NCI-H510A (cell line): Measurements from ENCODE around the gene SRSF12.
"Not testable (repeated sequence)": the region's sequence is repeated elsewhere in the genome, so short reads cannot be mapped to it uniquely, and the experiment has no call there.

ENCODE experiments used
- DNase-seq: peaks from one replicate; lab custom pipeline; 2025; lab: John Stamatoyannopoulos, UW

The SRSF12 gene

GRCh38 chr6:89128256-89128671 lies 10.4 kb upstream of the SRSF12 start:
- not testable (repeated sequence) for DNase-seq

GRCh38 chr6:89122625-89123024 lies 4.8 kb upstream of the SRSF12 start:
- DNase-seq: no peak

- no peak for DNase-seq
Observed at GRCh38 chr6:89121934-89122333, 4.1 kb upstream of the SRSF12 start.

DNA sequence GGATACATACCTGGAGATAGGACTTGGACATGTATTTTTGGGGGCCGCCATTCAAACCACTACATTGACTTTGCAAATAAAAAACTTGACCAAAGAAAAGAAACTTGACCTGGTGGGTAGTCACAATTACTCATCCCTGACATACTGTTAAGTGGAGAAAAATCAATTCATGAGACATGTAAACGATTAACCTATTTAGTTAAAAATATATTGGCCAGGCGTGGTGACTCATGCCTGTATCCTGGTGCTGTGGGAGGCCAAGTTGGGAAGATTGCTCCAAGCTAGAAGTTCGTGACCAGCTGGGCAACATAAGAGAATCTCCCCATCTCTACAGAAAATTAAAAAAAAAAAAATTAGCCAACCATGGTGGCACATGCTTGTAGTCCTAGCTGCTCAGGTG lies 2.5 kb upstream of the SRSF12 start:
- DNase-seq: no peak

DNA sequence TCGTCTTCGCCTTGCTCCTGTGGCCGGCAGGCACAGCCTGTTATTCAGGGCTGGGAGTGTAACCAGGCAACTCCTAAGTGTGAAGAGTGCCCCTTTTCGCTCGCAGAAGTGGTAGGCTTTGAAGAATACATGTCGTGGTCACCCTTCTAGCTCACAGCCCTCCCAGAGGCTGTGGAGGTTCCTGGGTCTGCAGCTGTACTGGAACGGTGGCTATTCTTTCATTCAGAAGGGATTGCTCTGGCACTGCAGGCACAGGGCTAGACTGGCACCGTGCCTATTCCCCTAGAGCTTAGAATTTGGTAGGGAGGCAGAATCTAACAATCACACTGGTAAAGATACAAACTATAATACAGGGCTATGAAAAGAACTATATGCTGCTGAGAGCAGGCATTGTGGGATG lies 1.1 kb upstream of the SRSF12 start:
- no peak for DNase-seq

DNA sequence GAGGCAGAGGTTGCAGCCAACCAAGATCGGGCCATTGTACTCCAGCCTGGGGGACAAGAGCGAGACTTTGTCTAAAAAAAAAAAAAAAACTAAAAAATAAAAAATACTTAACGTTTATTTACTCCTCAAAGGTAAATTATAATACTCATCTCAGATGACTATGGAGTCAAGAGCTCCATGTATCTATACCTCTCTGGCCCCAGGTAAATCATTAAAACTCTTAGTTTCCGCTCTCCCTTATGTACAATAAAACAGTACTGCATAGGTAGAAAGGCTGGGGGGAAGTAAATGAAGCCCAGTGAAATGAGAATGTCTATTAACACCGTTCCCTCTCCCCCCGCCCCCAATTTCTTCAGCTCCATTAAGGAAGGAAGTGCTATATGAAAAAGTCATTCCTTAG lies 1.2 kb downstream of the SRSF12 start:
- no peak for DNase-seq

DNA sequence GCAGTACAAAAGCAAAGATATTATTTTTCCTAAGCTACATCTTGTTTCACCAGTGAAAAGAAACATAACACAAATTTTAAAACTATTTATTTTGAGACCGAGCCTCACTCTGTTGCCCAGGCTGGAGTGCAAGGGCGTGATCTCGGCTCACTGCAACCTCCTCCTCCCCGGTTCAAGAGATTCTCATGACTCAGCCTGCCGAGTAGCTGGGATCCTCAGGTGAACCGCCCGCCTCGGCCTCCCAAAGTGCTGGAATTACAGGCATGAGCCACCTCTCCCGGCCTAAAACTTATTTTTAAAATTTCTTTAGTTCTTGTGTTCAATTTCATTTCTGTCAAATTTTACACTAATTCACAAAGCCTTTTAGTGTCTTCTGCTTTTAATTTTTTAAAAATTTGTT lies 5.9 kb downstream of the SRSF12 start:
- no peak for DNase-seq

GRCh38 chr6:89110284-89110683 lies 7.6 kb downstream of the SRSF12 start:
- no peak for DNase-seq

- DNase-seq: no peak
Observed at GRCh38 chr6:89100114-89100513, 17.8 kb downstream of the SRSF12 start.

DNA sequence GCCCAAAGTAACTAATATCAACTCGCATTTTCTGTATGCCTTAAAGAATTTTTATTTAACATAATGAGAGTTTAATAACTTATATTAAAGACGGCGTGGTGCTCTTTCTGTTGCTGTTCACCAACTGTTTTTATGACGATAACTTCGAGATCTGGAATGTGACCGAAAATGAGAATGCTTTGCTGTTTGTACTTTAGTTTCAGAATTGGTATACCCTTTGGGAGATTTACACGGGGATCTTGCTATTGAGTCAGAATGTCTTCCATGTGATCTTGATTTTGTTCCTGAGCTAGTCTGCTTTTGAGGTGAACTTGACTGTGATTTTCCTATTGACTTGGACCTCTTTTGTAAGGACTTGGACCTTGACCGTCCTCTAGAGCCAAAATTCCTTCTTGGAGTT lies 19.4 kb downstream of the SRSF12 start:
- DNase-seq: no peak

DNA sequence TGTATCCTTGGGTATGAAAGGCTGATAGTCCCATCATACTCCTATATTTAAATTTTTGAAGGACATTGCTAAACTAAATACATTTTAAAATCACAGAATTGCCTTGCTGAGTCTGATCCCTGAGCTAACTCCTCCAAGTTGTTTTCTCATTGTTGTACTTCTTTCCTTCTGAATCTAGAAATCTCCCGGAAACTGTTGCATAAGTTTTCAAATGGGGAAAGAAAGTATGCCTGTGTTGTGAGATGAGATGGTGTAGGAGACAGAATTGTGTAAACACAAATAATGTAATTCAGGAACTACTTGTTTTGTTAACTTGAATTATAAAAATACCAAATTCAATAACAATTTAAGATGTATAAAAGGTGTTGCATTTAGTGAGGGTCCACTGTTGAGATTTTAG lies 30.0 kb downstream of the SRSF12 start:
- no peak for DNase-seq

GRCh38 chr6:89085409-89086205 lies 32.3 kb downstream of the SRSF12 start:
- DNase-seq: no peak

GRCh38 chr6:89084954-89085353 lies 32.9 kb downstream of the SRSF12 start:
- no peak for DNase-seq

GRCh38 chr6:89084542-89084941 lies 33.3 kb downstream of the SRSF12 start:
- DNase-seq: no peak

- no peak for DNase-seq
Observed at GRCh38 chr6:89082486-89082891, 35.4 kb downstream of the SRSF12 start.

DNA sequence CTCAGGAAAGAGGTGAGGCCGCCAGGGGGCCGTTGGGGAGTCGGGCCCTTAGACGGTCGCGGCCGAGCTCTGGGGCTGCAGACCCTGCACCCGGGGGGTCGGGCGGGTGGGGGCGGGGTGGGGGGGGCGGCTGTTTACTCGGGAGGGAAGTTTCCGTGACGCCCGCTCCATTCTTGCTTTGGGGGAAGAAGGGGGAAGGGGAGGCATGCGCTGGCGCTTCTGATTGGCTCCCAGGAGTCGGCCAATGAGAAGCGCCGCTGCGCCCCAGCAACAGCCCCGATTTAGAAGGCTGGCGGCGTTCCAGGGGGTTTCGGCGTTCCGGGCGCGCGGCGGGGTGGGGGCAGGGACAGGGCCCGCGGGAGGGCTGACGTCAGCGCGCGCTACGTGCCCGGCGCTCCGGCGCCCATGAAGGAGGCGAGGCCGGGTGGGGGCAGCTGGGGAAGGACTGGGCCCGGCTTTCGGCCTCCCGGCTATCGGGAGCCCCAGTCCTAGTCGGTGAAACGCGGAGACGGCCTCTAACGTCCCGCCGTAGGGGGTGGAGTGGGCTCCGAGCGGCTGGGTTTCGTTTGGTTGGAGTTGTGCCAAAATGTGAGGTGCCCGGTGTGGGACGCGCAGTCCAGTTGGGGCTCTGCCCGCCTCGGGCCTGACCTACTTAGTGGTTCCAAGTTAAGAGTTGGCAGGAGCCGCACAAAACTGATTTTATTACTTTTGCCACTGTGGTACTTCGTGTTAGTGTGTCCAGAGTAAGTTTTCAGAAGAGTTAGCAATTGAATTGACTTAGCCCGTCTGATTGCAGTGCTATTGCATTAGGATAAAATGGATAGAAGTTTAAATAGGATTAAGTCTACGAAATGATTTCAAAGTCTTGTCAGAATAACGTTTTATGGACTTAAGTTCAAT lies 36.2 kb downstream of the SRSF12 start:
- DNase-seq: peak; percentile 88

DNA sequence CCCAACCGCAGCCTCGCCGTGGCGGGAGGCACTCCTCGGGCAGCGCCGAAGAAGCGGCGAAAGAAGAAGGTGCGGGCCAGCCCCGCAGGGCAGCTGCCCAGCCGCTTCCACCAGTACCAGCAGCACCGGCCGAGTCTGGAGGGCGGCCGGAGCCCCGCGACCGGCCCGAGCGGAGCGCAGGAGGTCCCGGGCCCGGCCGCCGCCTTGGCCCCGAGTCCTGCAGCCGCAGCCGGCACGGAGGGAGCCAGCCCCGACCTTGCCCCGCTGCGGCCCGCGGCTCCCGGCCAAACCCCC lies 36.8 kb downstream of the SRSF12 start:
- DNase-seq: no peak

DNA sequence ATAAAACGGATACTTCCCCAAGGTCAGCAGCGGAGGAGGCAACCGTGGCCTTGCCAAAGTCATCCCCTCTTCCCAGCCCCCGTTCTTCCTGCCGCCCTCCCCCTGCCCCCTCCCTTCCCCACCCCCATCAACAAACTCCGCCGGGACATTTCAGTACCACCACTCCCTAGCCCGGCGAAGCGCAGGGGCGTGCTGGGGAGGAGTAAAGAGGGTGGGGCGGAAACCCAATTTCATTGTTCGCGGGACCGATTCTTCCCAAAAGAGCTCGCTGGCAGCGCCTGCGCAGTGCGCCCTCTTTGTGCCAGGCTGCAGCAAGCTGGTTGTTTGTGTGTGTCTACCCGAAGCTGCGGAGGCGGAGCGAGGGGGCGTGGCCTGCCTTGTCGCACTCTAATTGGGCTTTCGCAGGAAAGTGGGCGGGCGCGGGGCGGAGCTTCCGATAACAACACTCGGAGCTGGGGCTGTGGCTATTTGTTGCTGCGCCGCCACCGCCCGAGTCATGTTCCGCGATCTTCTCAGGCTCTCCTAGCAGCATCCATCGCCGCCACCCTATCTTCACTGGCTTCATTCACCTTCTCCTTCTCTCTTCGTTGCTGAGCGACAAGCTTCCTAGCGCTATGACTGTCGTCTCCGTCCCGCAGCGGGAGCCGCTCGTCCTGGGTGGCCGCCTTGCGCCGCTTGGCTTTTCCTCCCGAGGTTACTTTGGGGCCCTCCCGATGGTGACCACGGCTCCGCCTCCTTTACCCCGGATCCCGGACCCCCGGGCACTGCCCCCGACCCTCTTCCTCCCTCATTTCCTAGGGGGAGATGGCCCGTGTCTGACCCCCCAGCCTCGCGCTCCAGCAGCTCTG lies 37.4 kb downstream of the SRSF12 start, which contains the start of gene PNRC1:
PNRC1 (plus strand) TSS at position 471 of the 848 bp plus-strand sequence; CDS start at position 615, 144 bp downstream.
- DNase-seq: peak; percentile 86

- DNase-seq: no peak
Observed at GRCh38 chr6:89079511-89080234, 38.2 kb downstream of the SRSF12 start.

- DNase-seq: no peak
Observed at GRCh38 chr6:89073840-89074239, 44.0 kb downstream of the SRSF12 start.

- no peak for DNase-seq
Observed at GRCh38 chr6:89073014-89073620, 44.8 kb downstream of the SRSF12 start.
